Effector memory CD4-positive, alpha-beta T cell (primary cell): ENCODE results near the gene KLHL40.
A peak's percentile ranks its signal among the peaks of the same experiment; 100 is the strongest.

ENCODE experiments used
- DNase-seq, 3 donors: peaks; one replicate each; pipeline ENCODE4 v3.0.0-alpha.2; 2020
- H3K27ac ChIP-seq: 2 replicates; pipeline ENCODE4 v1.7.0; 2013; ENCODE audit warnings: mild to moderate bottlenecking, low read length, moderate library complexity; ENCODE audit not compliant: insufficient read depth, poor library complexity, severe bottlenecking
- H3K27me3 ChIP-seq: replicated peaks from 2 replicates; pipeline ENCODE4 v1.7.0; 2013; ENCODE audit warnings: mild to moderate bottlenecking, low read length; ENCODE audit not compliant: insufficient read depth, control insufficient read depth, poor library complexity, severe bottlenecking
- H3K36me3 ChIP-seq: 2 replicates; pipeline ENCODE4 v1.7.0; 2013; ENCODE audit warnings: mild to moderate bottlenecking, low read length, moderate library complexity; ENCODE audit not compliant: control insufficient read depth, insufficient read depth
- H3K4me1 ChIP-seq: 2 replicates; pipeline ENCODE4 v1.7.0; 2013; ENCODE audit warnings: low read length, mild to moderate bottlenecking; ENCODE audit not compliant: control insufficient read depth, insufficient read depth, poor library complexity, severe bottlenecking
- H3K4me3 ChIP-seq: 2 replicates; pipeline ENCODE4 v1.7.0; 2013; ENCODE audit warnings: low read length, low read depth, mild to moderate bottlenecking; ENCODE audit not compliant: insufficient read depth, poor library complexity, severe bottlenecking
- H3K9me3 ChIP-seq: 2 replicates; pipeline ENCODE4 v1.7.0; 2013; ENCODE audit warnings: mild to moderate bottlenecking, low read length, moderate library complexity; ENCODE audit not compliant: control insufficient read depth

KLHL40 gene

GRCh38 chr3:42651248-42652091 lies 33.9 kb upstream of the KLHL40 start:
- H3K27ac ChIP-seq = no peak overlapping the region
- H3K4me1 ChIP-seq = peaks cover 14% of the 10 kb centered on the region
- DNase-seq = no peak
- no peaks in the 10 kb centered on the region for H3K27me3 ChIP-seq
- H3K9me3 ChIP-seq = no peaks in the 10 kb centered on the region
- H3K36me3 ChIP-seq = peaks cover 23% of the 10 kb centered on the region
- H3K4me3 ChIP-seq = no peak overlapping the region

GRCh38 chr3:42652251-42652610 lies 33.1 kb upstream of the KLHL40 start:
- Histone ChIP-seq H3K36me3 (peaks cover 16% of the 10 kb centered on the region), H3K27me3 (no peaks in the 10 kb centered on the region), H3K4me1 (peaks cover 14% of the 10 kb centered on the region), H3K9me3 (no peaks in the 10 kb centered on the region), H3K4me3 (no peak overlapping the region), H3K27ac (no peak overlapping the region)
- no peak for DNase-seq

GRCh38 chr3:42652611-42653302 lies 32.6 kb upstream of the KLHL40 start:
- H3K4me1 ChIP-seq = peaks cover 14% of the 10 kb centered on the region
- no peak overlapping the region for H3K27ac ChIP-seq
- peaks cover 11% of the 10 kb centered on the region for H3K36me3 ChIP-seq
- H3K27me3 ChIP-seq = no peaks in the 10 kb centered on the region
- H3K9me3 ChIP-seq = no peaks in the 10 kb centered on the region
- no peak overlapping the region for H3K4me3 ChIP-seq
- DNase-seq = no peak

- Histone ChIP-seq H3K27ac (no peak overlapping the region), H3K27me3 (no peaks in the 10 kb centered on the region), H3K4me3 (no peak overlapping the region), H3K4me1 (peaks cover 14% of the 10 kb centered on the region), H3K36me3 (peaks cover 7% of the 10 kb centered on the region), H3K9me3 (no peaks in the 10 kb centered on the region)
- DNase-seq = no peak
These were observed 32.1 kb upstream of the KLHL40 start for GRCh38 chr3:42653303-42653559.

- Histone ChIP-seq H3K27ac (no peak within 1 kb of the TSS), H3K4me1 (peaks cover 14% of the 10 kb centered on the region), H3K36me3 (peaks cover 4% of the 10 kb centered on the region), H3K27me3 (no peaks in the 10 kb centered on the region), H3K4me3 (peak within 1 kb of the TSS; percentile 68), H3K9me3 (no peaks in the 10 kb centered on the region)
- DNase-seq = no peak
These were observed 31.6 kb upstream of the KLHL40 start, which contains the start of gene ZBTB47 for GRCh38 chr3:42653560-42654330. ZBTB47 (plus strand) TSS chr3:42653697; CDS start chr3:42658356, 4,659 bp downstream.

GRCh38 chr3:42654331-42655201 lies 30.8 kb upstream of the KLHL40 start:
- peak overlapping the region; percentile 39 for H3K27ac ChIP-seq
- no peaks in the 10 kb centered on the region for H3K27me3 ChIP-seq
- peaks cover 14% of the 10 kb centered on the region for H3K4me1 ChIP-seq
- peak overlapping the region; percentile 68 for H3K4me3 ChIP-seq
- no peak for DNase-seq
- no peaks in the 10 kb centered on the region for H3K9me3 ChIP-seq
- H3K36me3 ChIP-seq = no peaks in the 10 kb centered on the region

GRCh38 chr3:42655331-42655888 lies 29.9 kb upstream of the KLHL40 start:
- Histone ChIP-seq H3K4me1 (peaks cover 14% of the 10 kb centered on the region), H3K9me3 (no peaks in the 10 kb centered on the region), H3K27ac (no peak overlapping the region), H3K4me3 (no peak overlapping the region), H3K36me3 (no peaks in the 10 kb centered on the region), H3K27me3 (no peaks in the 10 kb centered on the region)
- DNase-seq = no peak

- no peak overlapping the region for H3K4me3 ChIP-seq
- no peak overlapping the region for H3K27ac ChIP-seq
- H3K36me3 ChIP-seq = no peaks in the 10 kb centered on the region
- H3K27me3 ChIP-seq = no peaks in the 10 kb centered on the region
- H3K4me1 ChIP-seq = peaks cover 14% of the 10 kb centered on the region
- H3K9me3 ChIP-seq = no peaks in the 10 kb centered on the region
- no peak for DNase-seq
These were observed 29.2 kb upstream of the KLHL40 start for GRCh38 chr3:42655980-42656679.
